ENCODE data around the gene LRRC4.

DNA sequence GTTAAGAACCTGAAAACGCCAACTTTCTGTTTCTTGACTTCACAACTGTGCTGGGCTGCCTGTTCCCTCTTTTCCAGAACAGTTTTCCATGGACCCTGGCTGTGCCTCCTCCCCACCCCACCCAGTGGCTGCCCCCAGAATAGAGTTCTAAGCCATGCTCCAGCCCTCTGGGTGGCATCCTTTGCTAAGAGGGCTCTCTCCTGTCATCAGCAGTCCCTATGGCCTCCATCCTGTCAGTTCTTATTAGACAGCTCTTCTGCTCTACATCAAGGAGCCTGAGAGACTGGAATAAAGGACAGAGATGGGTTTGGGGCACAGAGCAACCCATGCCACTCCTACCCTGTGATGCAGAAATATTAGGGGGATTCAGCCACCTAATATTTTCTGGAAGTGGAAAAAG lies 13.9 kb upstream of the LRRC4 start:
- TF ChIP-seq, protein P1, sequence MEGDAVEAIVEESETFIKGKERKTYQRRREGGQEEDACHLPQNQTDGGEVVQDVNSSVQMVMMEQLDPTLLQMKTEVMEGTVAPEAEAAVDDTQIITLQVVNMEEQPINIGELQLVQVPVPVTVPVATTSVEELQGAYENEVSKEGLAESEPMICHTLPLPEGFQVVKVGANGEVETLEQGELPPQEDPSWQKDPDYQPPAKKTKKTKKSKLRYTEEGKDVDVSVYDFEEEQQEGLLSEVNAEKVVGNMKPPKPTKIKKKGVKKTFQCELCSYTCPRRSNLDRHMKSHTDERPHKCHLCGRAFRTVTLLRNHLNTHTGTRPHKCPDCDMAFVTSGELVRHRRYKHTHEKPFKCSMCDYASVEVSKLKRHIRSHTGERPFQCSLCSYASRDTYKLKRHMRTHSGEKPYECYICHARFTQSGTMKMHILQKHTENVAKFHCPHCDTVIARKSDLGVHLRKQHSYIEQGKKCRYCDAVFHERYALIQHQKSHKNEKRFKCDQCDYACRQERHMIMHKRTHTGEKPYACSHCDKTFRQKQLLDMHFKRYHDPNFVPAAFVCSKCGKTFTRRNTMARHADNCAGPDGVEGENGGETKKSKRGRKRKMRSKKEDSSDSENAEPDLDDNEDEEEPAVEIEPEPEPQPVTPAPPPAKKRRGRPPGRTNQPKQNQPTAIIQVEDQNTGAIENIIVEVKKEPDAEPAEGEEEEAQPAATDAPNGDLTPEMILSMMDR (IDR thresholded peaks at IDR 0.05) = no peak
- TF ChIP-seq ZFX (IDR thresholded peaks at IDR 0.05; ENCODE audit: borderline replicate concordance) = no peak
